GM21737 (cell line): ENCODE measurements around the gene EHD1.
A peak's percentile ranks its signal among the peaks of the same experiment; 100 is the strongest.

Source experiments
- ATAC-seq: cut with Tn5 transposase; IDR thresholded peaks from one replicate; pipeline ENCODE4 v1.9.1; 2021; ENCODE audit warnings: mild to moderate bottlenecking, moderate library complexity; ENCODE audit not compliant: unreplicated experiment

Gene EHD1

GRCh38 chr11:64891880-64892279, 13.5 kb upstream of the EHD1 start:
- no peak for ATAC-seq

GRCh38 chr11:64891215-64891848, 12.9 kb upstream of the EHD1 start:
- no peak for ATAC-seq

- ATAC-seq: no peak
These were observed 12.1 kb upstream of the EHD1 start for GRCh38 chr11:64890522-64890939.

GRCh38 chr11:64888729-64889511, 10.5 kb upstream of the EHD1 start:
- no peak for ATAC-seq

- no peak for ATAC-seq
These were observed 9.9 kb upstream of the EHD1 start for GRCh38 chr11:64888406-64888728.

GRCh38 chr11:64887757-64888405, 9.5 kb upstream of the EHD1 start:
- ATAC-seq: peak; percentile 75

GRCh38 chr11:64887234-64887756, 8.9 kb upstream of the EHD1 start:
- no peak for ATAC-seq

- no peak for ATAC-seq
These were observed 7.2 kb upstream of the EHD1 start for GRCh38 chr11:64885367-64886286.

GRCh38 chr11:64884019-64884418, 5.6 kb upstream of the EHD1 start:
- no peak for ATAC-seq

GRCh38 chr11:64883575-64883974, 5.2 kb upstream of the EHD1 start:
- no peak for ATAC-seq

- ATAC-seq: no peak
These were observed 3.8 kb upstream of the EHD1 start for GRCh38 chr11:64882243-64882642.

- no peak for ATAC-seq
These were observed 3.1 kb upstream of the EHD1 start for GRCh38 chr11:64881476-64881875.

GRCh38 chr11:64880240-64881001, 2.0 kb upstream of the EHD1 start:
- ATAC-seq: no peak

GRCh38 chr11:64879244-64879900, 951 bp upstream of the EHD1 start:
- no peak for ATAC-seq

GRCh38 chr11:64878223-64878493, 263 bp downstream of the EHD1 start:
- ATAC-seq: peak; percentile 6

- ATAC-seq: no peak
These were observed 815 bp downstream of the EHD1 start for GRCh38 chr11:64877390-64878222.

- ATAC-seq: no peak
These were observed 1.5 kb downstream of the EHD1 start for GRCh38 chr11:64876835-64877341.

- no peak for ATAC-seq
These were observed 2.1 kb downstream of the EHD1 start for GRCh38 chr11:64876229-64876750.
